KMS-11 (cell line): ENCODE measurements around the gene UBE2E2.

Experiments used
- H2AFZ ChIP-seq: fragments of 200-600 bp; sonication (generic); 2 replicates; pipeline ENCODE4 v1.6.1; 2016; ENCODE audit warnings: antibody characterized with exemption, mixed run types, low read depth
- H3K27ac ChIP-seq: fragments of 200-600 bp; sonication (generic); 2 replicates; pipeline ENCODE4 v1.6.1; 2016; ENCODE audit warnings: mild to moderate bottlenecking, mixed run types
- H3K27me3 ChIP-seq: fragments of 200-600 bp; sonication (generic); 2 replicates; pipeline ENCODE4 v1.6.1; 2017; ENCODE audit warnings: mild to moderate bottlenecking, low read depth, mixed run types, moderate library complexity; ENCODE audit not compliant: insufficient read depth
- H3K36me3 ChIP-seq: fragments of 200-600 bp; sonication (generic); 2 replicates; pipeline ENCODE4 v1.6.1; 2017; ENCODE audit warnings: mild to moderate bottlenecking, mixed run types; ENCODE audit not compliant: insufficient read depth
- H3K4me1 ChIP-seq: fragments of 200-600 bp; sonication (generic); 2 replicates; pipeline ENCODE4 v1.6.1; 2016; ENCODE audit warnings: mild to moderate bottlenecking, low read depth, mixed run types; ENCODE audit not compliant: poor library complexity, severe bottlenecking
- H3K4me2 ChIP-seq: fragments of 200-600 bp; sonication (generic); 2 replicates; pipeline ENCODE4 v1.7.0; 2016; ENCODE audit warnings: mild to moderate bottlenecking, mixed run types
- H3K4me3 ChIP-seq: fragments of 200-600 bp; sonication (generic); IDR thresholded peaks from 2 replicates; pipeline ENCODE4 v1.6.1; 2017; ENCODE audit warnings: low read depth, low read length, mixed read lengths; ENCODE audit not compliant: insufficient read depth
- H3K79me2 ChIP-seq: fragments of 200-600 bp; sonication (generic); 2 replicates; pipeline ENCODE4 v1.6.1; 2016; ENCODE audit warnings: low read depth, mixed run types; ENCODE audit not compliant: insufficient read depth
- H3K9ac ChIP-seq: fragments of 200-600 bp; sonication (generic); 2 replicates; pipeline ENCODE4 v1.6.1; 2016; ENCODE audit warnings: mild to moderate bottlenecking, mixed run types
- H4K20me1 ChIP-seq: fragments of 200-600 bp; sonication (generic); 2 replicates; pipeline ENCODE4 v1.6.1; 2016; ENCODE audit warnings: mild to moderate bottlenecking, mixed run types; ENCODE audit not compliant: insufficient read depth
- CTCF ChIP-seq: fragments of 200-600 bp; sonication (generic); conservative IDR thresholded peaks from 2 replicates; pipeline ENCODE4 v1.6.1; 2017; ENCODE audit warnings: low read depth, mild to moderate bottlenecking, antibody characterized with exemption, low read length, moderate library complexity, mixed read lengths

Gene UBE2E2

GRCh38 chr3:23232854-23233253, 29.7 kb downstream of the UBE2E2 start:
- Histone ChIP-seq H3K36me3 (no peaks in the 10 kb centered on the region), H3K9ac (no peak overlapping the region), H2AFZ (no peak overlapping the region), H3K4me2 (no peak overlapping the region), H4K20me1 (no peaks in the 10 kb centered on the region), H3K27ac (no peak overlapping the region), H3K27me3 (no peaks in the 10 kb centered on the region), H3K4me3 (no peak overlapping the region), H3K4me1 (no peaks in the 10 kb centered on the region), H3K79me2 (peaks cover 44% of the 10 kb centered on the region; the same call in 1 of the 2 replicates)
- no peak for TF ChIP-seq CTCF

GRCh38 chr3:23235264-23235663, 32.1 kb downstream of the UBE2E2 start:
- Histone ChIP-seq H3K27ac (no peak overlapping the region), H3K4me2 (no peak overlapping the region), H3K79me2 (peaks cover 36% of the 10 kb centered on the region; the same call in 1 of the 2 replicates), H3K4me1 (no peaks in the 10 kb centered on the region), H3K4me3 (no peak overlapping the region), H3K27me3 (no peaks in the 10 kb centered on the region), H4K20me1 (no peaks in the 10 kb centered on the region), H3K9ac (no peak overlapping the region), H2AFZ (no peak overlapping the region), H3K36me3 (no peaks in the 10 kb centered on the region)
- TF ChIP-seq CTCF, result no peak

DNA sequence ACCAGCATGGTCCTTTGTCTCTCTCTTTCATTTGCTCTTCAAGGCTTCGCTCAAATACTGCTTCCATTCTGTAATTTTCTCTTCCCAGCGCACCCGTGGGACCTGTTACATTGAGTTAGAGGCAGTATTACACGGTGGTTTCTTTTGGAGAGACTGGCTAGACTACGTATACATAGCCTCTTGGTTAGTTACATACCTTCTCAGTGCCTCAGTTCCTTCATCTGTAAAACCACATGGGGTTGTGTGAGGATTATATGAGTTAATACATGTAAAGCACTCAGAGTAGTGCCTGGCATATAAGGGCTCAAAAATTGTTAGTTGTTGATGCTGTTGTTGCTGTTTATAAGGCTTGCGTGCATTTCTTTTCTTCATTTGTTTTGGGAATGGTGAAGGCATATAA, 33.8 kb downstream of the UBE2E2 start:
- no peaks in the 10 kb centered on the region for H3K36me3 ChIP-seq
- no peak for TF ChIP-seq CTCF
- no peaks in the 10 kb centered on the region for H4K20me1 ChIP-seq
- H3K4me3 ChIP-seq, result no peak overlapping the region
- H3K4me2 ChIP-seq, result no peak overlapping the region
- no peak overlapping the region for H3K27ac ChIP-seq
- H3K4me1 ChIP-seq, result no peaks in the 10 kb centered on the region
- no peaks in the 10 kb centered on the region for H3K27me3 ChIP-seq
- H3K79me2 ChIP-seq, result peaks cover 38% of the 10 kb centered on the region
- no peak overlapping the region for H2AFZ ChIP-seq
- no peak overlapping the region for H3K9ac ChIP-seq

- no peaks in the 10 kb centered on the region for H3K36me3 ChIP-seq
- peaks cover 40% of the 10 kb centered on the region for H3K79me2 ChIP-seq
Observed at GRCh38 chr3:23238156-23238555, 35.0 kb downstream of the UBE2E2 start.

More at GRCh38 chr3:23238156-23238555, 35.0 kb downstream of the UBE2E2 start:
- Histone ChIP-seq H3K4me3 (no peak overlapping the region), H3K9ac (no peak overlapping the region), H2AFZ (no peak overlapping the region), H3K27me3 (no peaks in the 10 kb centered on the region), H3K4me1 (no peaks in the 10 kb centered on the region), H3K4me2 (no peak overlapping the region), H3K27ac (no peak overlapping the region), H4K20me1 (no peaks in the 10 kb centered on the region)
- no peak for TF ChIP-seq CTCF
